Psoas muscle (tissue), 8 donors: ENCODE measurements around the gene PLB1. TPM values are rescaled to one million over a fixed set of nuclear protein-coding genes. Genes with fewer than 3 reads are reported as not detected.

Source experiments
- ATAC-seq, 4 donors: fragments of 200-7000 bp; cut with Tn5 transposase; one replicate each; pipeline ENCODE4 v1.9.1; 2020; ENCODE audit warnings: moderate library complexity in 3 of 4, mild to moderate bottlenecking in 2 of 4
- DNase-seq, 2 donors: peaks; one replicate each; pipeline ENCODE4 v3.0.0-alpha.2; 2020
- H3K27ac ChIP-seq: fragments of 200-600 bp; one replicate; pipeline ENCODE4 v1.8.0; 2022
- H3K27me3 ChIP-seq, 3 donors: fragments of 200-600 bp in 1 of 3; one replicate each; pipeline versions ENCODE4 v1.6.1 to v1.8.0; 2013 to 2022; ENCODE audit warnings: low read length in 2 of 3, mild to moderate bottlenecking in 2 of 3, moderate library complexity in 1 of 3; ENCODE audit not compliant: insufficient read depth in 3 of 3
- H3K36me3 ChIP-seq, 2 donors: fragments of 200-600 bp in 1 of 2; one replicate each; pipeline versions ENCODE4 v1.6.1 to v1.8.0; 2013 to 2022; ENCODE audit warnings: low read depth in 1 of 2, mild to moderate bottlenecking in 1 of 2, moderate library complexity in 1 of 2; ENCODE audit not compliant: insufficient read depth in 1 of 2
- H3K4me1 ChIP-seq: fragments of 200-600 bp; one replicate; pipeline ENCODE4 v1.8.0; 2022
- H3K4me3 ChIP-seq: fragments of 200-600 bp; one replicate; pipeline ENCODE4 v1.8.0; 2022; ENCODE audit warnings: mild to moderate bottlenecking
- H3K9me3 ChIP-seq: fragments of 200-600 bp; one replicate; pipeline ENCODE4 v1.8.0; 2022
- CTCF ChIP-seq: fragments of 200-600 bp; IDR thresholded peaks from one replicate; pipeline ENCODE4 v1.8.0; 2022; ENCODE audit warnings: antibody characterized with exemption
- whole genome bisulfite sequencing, 3 donors: extraction: QIAGEN DNeasy Blood & Tissue Kit; methylation state at CpG; one replicate each; pipeline versions ENCODE4 v1.1.6 to v1.1.7; 2013; 5-methylcytosine and 5-hydroxymethylcytosine counted together
- intact Hi-C, 2 donors: fragments of 100-400 bp; cut with DNase I; formaldehyde crosslinking; loops; one replicate each; pipeline versions ENCODE4 v1.11.0 to v1.14.2; 2022
- polyA plus RNA-seq, 3 donors: library from polyadenylated mRNA; stranded (reverse); fragments of 200-250 nt; gene quantifications; one replicate each; pipeline ENCODE4 v1.2.3, GENCODE V29; 2013
- total RNA-seq, 4 donors: library from RNA; stranded (reverse); fragmentation: NEBNext Ultra II Directional in 2 of 4; extraction: Animal tissue kit (Norgen Biotek cat#: 25700) in 2 of 4; gene quantifications; one replicate each; pipeline versions ENCODE4 v1.2.1 to v1.2.4, GENCODE V29; 2021 to 2023
- donor health status: healthy with polysubstance abuse.
- donor health status: DM: no; HTN: no; CAD: no; lungs with moderate emphysema.
- donor health status: Bipolar disorder and iron deficiency.
- donor health status: healthy.
- donor health status: DM: yes; HTN: yes; CAD: no.
- donor health status: DM: no; HTN: no; CAD: no.
- donor health status: DM: no; HTN: no; CAD: no.
- donor health status: DM: yes; HTN: yes; CAD: no.

Gene PLB1
- total and polyA plus RNA-seq, 7 donors, result 0.63 to 4.9 (median 1.7) TPM

GRCh38 chr2:28506112-28506910 lies 10.5 kb downstream of the PLB1 start:
- H3K36me3 ChIP-seq, result no peaks in the 10 kb centered on the region
- no peak for TF ChIP-seq CTCF
- 85 to 90% (median 86%) methylated on average over 5 of the region's 5 CpGs for WGBS, 3 donors

GRCh38 chr2:28507796-28508764 lies 12.2 kb downstream of the PLB1 start:
- peaks cover 3% of the 10 kb centered on the region for H3K4me1 ChIP-seq
- H3K27me3 ChIP-seq, result no peaks in the 10 kb centered on the region
- DNase-seq (no peak), ATAC-seq (peak in 3 of 4 donors; percentile 42 to 48 (median 45))
- no peak for TF ChIP-seq CTCF
- no peaks in the 10 kb centered on the region for H3K36me3 ChIP-seq
- intact Hi-C loops, result no loop called here
- no peak overlapping the region for H3K27ac ChIP-seq
- no peaks in the 10 kb centered on the region for H3K9me3 ChIP-seq
- no peak overlapping the region for H3K4me3 ChIP-seq
- 80 to 86% (median 84%) methylated on average over 6 of the region's 6 CpGs for WGBS, 3 donors

More at GRCh38 chr2:28506112-28506910, 10.5 kb downstream of the PLB1 start:
- DNase-seq (no peak), ATAC-seq (no peak)
- Histone ChIP-seq H3K27me3 (no peaks in the 10 kb centered on the region), H3K27ac (no peak overlapping the region), H3K4me1 (peaks cover 3% of the 10 kb centered on the region), H3K9me3 (no peaks in the 10 kb centered on the region), H3K4me3 (no peak overlapping the region)
- intact Hi-C loops, result no loop called here

GRCh38 chr2:28509361-28509760 lies 13.5 kb downstream of the PLB1 start:
- 72 to 84% (median 75%) methylated on average over 1 of the region's 1 CpG for WGBS, 3 donors

GRCh38 chr2:28510184-28510583 lies 14.3 kb downstream of the PLB1 start:
- Histone ChIP-seq H3K27ac (no peak overlapping the region), H3K27me3 (no peaks in the 10 kb centered on the region), H3K9me3 (no peaks in the 10 kb centered on the region), H3K36me3 (no peaks in the 10 kb centered on the region), H3K4me3 (no peak overlapping the region), H3K4me1 (peaks cover 3% of the 10 kb centered on the region)
- intact Hi-C loops, result no loop called here
- ATAC-seq, result peak in 2 of 4 donors; percentile 30 to 54
- TF ChIP-seq CTCF, result no peak
- 37 to 60% (median 56%) methylated on average over 2 of the region's 2 CpGs for WGBS, 3 donors
- peak in 1 of 2 donors; percentile 57 for DNase-seq

More at GRCh38 chr2:28509361-28509760, 13.5 kb downstream of the PLB1 start:
- intact Hi-C loops, result no loop called here
- TF ChIP-seq CTCF, result no peak
- H3K27me3 ChIP-seq, result no peaks in the 10 kb centered on the region
- no peak for ATAC-seq
- DNase-seq, result no peak
- no peak overlapping the region for H3K27ac ChIP-seq
- no peaks in the 10 kb centered on the region for H3K36me3 ChIP-seq
- no peaks in the 10 kb centered on the region for H3K9me3 ChIP-seq
- no peak overlapping the region for H3K4me3 ChIP-seq
- H3K4me1 ChIP-seq, result peaks cover 3% of the 10 kb centered on the region
